HG03442 (cell line): ENCODE data around the gene RTL10.

ENCODE experiments used
- ATAC-seq: cut with Tn5 transposase; IDR thresholded peaks from one replicate; pipeline ENCODE4 v1.9.1; 2021; ENCODE audit warnings: mild to moderate bottlenecking, moderate library complexity; ENCODE audit not compliant: unreplicated experiment

The RTL10 gene

GRCh38 chr22:19876314-19876940, 21.8 kb upstream of the RTL10 start:
- no peak for ATAC-seq

GRCh38 chr22:19875531-19876313, 21.0 kb upstream of the RTL10 start:
- ATAC-seq, result no peak

GRCh38 chr22:19875061-19875530, 20.4 kb upstream of the RTL10 start:
- ATAC-seq, result no peak

GRCh38 chr22:19874307-19875060, 19.8 kb upstream of the RTL10 start:
- ATAC-seq, result no peak

- ATAC-seq, result no peak
These were observed 19.3 kb upstream of the RTL10 start for GRCh38 chr22:19873960-19874306.

GRCh38 chr22:19873138-19873959, 18.7 kb upstream of the RTL10 start:
- no peak for ATAC-seq

- no peak for ATAC-seq
These were observed 18.1 kb upstream of the RTL10 start for GRCh38 chr22:19872779-19873137.

GRCh38 chr22:19871845-19872778, 17.4 kb upstream of the RTL10 start:
- ATAC-seq, result no peak

GRCh38 chr22:19871023-19871844, 16.6 kb upstream of the RTL10 start:
- no peak for ATAC-seq

GRCh38 chr22:19870153-19871022, 15.7 kb upstream of the RTL10 start:
- no peak for ATAC-seq

GRCh38 chr22:19869497-19870152, 15.0 kb upstream of the RTL10 start:
- ATAC-seq, result no peak

- ATAC-seq, result no peak
These were observed 14.2 kb upstream of the RTL10 start for GRCh38 chr22:19868773-19869471.

GRCh38 chr22:19868333-19868732, 13.7 kb upstream of the RTL10 start:
- no peak for ATAC-seq

GRCh38 chr22:19867617-19868016, 12.9 kb upstream of the RTL10 start:
- no peak for ATAC-seq

- ATAC-seq, result no peak
These were observed 12.0 kb upstream of the RTL10 start for GRCh38 chr22:19866665-19867009.

GRCh38 chr22:19865141-19865829, 10.6 kb upstream of the RTL10 start:
- ATAC-seq, result no peak
